Activated T-cell treated with anti-CD3 and anti-CD28 coated beads for 24 hours (primary cell): ENCODE data around the gene CCDC7.
"Not testable (repeated sequence)": the region's sequence is repeated elsewhere in the genome, so short reads cannot be mapped to it uniquely, and the experiment has no call there.

Experiments used
- DNase-seq: peaks from one replicate; pipeline ENCODE4 v3.0.0-alpha.2; 2020; ENCODE audit warnings: low read depth

The CCDC7 gene

DNA sequence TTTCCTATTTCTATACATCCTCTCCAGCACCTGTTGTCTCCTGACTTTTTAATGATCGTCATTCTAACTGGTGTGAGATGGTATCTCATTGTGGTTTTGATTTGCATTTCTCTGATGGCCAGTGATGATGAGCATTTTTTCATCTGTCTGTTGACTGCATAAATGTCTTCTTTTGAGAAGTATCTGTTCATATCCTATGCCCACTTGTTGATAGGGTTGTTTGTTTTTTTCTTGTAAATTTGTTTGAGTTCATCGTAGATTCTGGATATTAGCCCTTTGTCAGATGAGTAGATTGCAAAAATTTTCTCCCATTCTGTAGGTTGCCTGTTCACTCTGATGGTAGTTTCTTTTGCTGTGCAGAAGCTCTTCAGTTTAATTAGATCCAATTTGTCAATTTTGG lies 253.7 kb downstream of the CCDC7 start:
- DNase-seq: not testable (repeated sequence)

GRCh38 chr10:32713560-32713959 lies 267.6 kb downstream of the CCDC7 start:
- DNase-seq: no peak

DNA sequence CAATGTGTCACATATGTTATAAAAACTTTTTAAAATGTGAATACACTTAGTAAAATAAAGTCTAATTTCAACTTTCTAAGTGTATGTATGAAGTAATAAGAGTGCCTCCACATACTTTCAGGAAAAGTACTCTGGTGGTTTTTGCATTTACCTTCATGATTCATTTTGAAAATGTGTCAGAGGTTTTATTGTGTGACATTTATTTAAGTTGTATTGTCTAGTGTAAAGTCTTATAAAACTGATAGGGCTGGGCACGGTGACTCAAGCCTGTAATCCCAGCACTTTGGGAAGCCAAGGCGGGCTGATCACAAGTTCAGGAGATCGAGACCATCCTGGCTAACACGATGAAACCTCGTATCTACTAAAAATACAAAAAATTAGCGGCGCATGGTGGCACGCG lies 285.6 kb downstream of the CCDC7 start:
- DNase-seq: no peak

GRCh38 chr10:32738958-32739357 lies 293.0 kb downstream of the CCDC7 start:
- no peak for DNase-seq

GRCh38 chr10:32744321-32744720 lies 298.4 kb downstream of the CCDC7 start:
- DNase-seq: no peak

- no peak for DNase-seq
Observed at GRCh38 chr10:32746869-32747268, 300.9 kb downstream of the CCDC7 start.

- no peak for DNase-seq
Observed at GRCh38 chr10:32751582-32751981, 305.6 kb downstream of the CCDC7 start.

DNA sequence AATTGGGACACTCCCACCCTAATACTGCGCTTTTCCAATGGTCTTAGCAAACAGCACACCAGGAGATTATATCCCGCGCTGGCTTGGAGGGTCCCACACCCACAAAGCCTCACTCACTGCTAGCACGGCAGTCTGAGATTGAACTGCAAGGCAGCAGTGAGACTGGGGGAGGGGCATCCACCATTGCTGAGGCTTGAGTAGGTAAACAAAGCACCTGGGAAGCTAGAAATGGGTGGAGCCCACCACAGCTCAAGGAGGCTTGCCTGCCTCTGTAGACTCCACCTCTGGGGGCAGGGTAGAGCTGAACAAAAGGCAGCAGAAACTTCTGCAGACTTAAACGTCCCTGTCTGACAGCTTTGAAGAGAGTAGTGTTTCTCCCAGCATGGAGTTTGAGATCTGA lies 309.0 kb downstream of the CCDC7 start:
- DNase-seq: not testable (repeated sequence)

DNA sequence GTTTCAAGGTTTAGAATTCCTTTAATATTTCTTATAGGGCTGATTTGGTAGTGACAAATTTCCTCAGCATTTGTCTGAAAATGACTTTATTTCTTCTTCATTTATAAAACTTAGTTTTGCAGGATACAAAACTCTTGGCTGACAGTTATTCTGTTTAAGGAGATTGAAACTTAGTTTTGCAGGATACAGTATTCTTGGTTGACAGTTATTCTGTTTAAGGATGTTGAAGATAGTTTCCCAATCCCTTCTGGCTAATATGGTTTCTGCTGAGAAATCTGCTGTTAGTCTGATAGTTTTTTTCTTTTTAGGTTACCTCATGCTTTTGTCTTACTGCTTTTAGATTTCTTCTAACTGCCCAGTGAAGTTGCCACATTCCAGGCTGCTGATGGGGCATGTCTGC lies 325.3 kb downstream of the CCDC7 start:
- DNase-seq: no peak

GRCh38 chr10:32773105-32773504 lies 327.2 kb downstream of the CCDC7 start:
- DNase-seq: no peak

GRCh38 chr10:32786968-32787367 lies 341.0 kb downstream of the CCDC7 start:
- DNase-seq: no peak

DNA sequence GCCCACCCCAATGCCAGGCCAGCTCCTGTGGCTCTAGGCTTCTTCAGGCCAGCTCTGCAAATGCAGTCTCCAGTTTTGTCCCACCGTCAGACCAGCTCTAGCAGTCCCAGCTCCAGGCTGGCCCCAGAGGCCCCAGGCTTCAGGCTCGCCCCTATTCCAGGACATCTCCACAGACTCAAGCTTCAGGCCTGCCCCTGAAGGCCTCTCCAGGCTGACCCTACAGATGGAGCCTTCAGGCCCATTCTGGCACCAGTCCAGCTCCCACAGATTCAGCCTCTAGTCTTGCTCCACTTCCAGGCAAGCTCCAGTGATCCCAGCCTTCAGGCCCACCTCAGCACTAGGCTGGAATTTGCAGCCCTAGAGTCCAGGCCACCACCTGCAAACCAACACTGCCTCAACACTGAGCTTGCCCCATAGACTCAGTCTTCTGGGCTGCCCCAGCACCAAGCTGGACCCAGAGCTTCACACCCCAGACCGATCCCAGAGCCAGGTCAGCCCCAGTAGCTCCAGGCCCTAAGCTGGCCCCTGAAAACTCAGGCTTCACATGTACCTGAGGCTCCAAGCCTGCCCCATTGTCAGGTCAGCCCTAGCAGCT lies 341.8 kb downstream of the CCDC7 start:
- DNase-seq: no peak

DNA sequence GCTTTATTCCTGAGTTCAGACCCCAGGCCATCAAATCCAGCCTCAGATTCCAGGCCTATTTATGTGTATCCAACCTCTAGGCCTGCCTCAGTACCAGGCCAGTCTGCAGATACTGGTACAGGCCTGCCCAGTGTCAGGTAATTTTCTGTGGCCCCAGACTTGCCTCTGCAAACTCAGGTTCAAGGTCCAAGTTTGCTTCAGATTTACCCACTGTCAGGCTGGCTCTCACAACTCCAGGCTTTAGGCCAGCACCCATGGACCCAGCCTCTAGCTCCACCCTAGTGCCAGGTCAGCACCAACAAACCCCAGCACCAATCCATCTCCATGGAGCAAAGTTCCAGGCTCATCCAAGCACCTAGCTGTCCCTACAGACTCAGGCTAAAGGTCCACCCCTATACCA lies 342.4 kb downstream of the CCDC7 start:
- no peak for DNase-seq

DNA sequence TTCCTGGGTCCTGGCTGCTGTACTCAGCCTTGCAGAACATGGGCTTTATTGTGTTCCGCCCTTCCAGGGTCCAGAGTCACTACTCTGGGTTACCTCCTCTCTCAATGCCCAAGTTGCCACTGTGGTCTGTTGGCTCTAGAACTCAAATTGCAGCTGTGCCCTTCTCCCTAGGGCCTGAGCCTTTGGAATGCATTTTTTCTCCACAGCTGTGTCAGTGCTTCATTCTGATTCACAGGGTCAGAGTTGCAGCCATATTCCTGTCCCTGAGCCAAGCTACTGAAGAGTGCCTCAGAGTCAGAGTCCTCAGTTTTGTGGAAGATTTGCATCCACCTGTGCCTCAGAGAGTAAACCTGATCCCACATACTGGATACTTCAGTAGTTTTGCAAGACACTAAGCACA lies 344.5 kb downstream of the CCDC7 start:
- no peak for DNase-seq

DNA sequence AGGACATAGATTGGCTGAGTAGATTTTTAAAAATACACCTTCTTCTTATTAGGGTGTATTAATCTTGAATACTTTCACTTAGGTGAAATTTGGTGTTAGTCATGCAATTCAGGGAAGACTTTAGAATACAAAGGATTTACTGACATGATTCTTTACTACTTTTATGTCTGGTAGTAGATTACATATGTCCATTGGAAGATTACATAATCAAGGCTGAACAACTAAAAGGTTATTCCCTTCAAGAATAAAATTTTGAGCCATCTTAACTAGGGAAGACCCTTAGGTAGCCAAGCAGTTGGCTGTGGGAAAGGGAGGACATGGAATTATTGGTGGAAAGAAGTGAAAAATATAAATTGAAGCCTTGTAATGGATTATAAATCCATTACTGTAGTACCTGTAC lies 347.1 kb downstream of the CCDC7 start:
- DNase-seq: no peak

DNA sequence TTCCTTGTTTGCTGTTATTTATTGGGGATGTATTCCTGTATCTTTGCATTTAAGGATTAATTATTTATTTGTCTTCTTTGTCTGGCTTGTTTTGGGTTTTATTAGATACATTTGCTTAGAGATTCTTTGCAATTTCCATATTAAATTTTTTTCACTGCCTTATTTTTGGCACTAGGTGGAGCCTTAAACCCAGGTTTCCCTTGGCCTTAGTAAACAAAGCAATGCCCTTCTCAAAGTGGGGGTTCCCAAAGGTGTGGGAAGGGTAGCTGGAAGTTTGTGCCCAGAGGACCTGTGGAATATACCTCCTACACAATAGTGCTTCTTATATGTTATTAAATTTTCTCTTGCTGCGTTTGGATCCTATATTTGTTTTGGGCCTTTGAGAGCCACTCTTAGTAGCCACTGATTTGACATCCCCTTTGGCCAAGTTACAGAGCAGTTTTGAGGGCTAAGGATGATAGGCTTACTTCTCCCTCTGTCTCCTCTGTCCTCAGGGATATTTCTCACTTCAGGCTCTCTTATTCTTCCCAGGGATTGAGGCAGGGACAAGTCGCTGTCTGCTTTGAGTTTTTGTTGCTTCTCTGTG lies 349.8 kb downstream of the CCDC7 start:
- no peak for DNase-seq

DNA sequence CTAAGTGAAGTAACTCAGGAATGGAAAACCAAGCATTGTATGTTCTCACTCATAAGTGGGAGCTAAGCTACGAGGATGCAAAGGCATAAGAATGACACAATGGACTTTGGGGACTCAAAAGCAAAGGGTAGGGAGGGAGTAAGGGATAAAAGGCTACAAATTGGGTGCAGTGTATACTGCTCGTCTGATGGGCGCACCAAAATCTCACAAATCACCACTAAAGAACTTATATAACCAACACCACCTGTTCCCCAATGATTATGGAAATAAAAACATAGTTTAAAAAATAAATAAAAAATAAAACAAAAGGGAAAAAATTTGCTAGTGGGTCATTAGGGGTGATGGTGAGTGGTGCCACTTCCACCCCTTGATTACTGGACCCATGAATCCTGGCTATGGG lies 351.5 kb downstream of the CCDC7 start:
- DNase-seq: not testable (repeated sequence)

- DNase-seq: no peak
Observed at GRCh38 chr10:32846974-32847373, 401.0 kb downstream of the CCDC7 start.

- DNase-seq: no peak
Observed at GRCh38 chr10:32851301-32851700, 405.4 kb downstream of the CCDC7 start.

- DNase-seq: no peak
Observed at GRCh38 chr10:32854435-32854834, 408.5 kb downstream of the CCDC7 start.

GRCh38 chr10:32865170-32865569 lies 419.2 kb downstream of the CCDC7 start:
- DNase-seq: no peak

GRCh38 chr10:32877915-32878314 lies 432.0 kb downstream of the CCDC7 start:
- DNase-seq: no peak

DNA sequence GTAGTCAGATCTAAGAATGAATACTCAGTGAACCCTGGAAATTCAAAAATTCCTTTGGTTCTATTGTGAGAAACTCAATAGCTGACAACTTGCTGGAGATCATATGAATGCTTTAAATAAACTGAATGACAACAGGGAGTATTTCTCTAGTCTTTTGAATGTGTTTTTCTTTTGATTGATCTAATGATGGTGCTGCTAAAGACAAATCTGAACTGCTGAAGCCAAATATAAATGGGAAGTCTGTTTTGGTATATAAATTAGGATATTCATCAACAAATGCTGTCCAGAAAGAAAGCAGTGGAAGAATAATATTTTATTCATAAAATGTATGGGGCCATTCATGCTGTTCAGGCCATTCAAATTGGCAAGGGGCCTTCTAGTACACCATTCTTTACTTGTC lies 432.7 kb downstream of the CCDC7 start:
- DNase-seq: no peak

DNA sequence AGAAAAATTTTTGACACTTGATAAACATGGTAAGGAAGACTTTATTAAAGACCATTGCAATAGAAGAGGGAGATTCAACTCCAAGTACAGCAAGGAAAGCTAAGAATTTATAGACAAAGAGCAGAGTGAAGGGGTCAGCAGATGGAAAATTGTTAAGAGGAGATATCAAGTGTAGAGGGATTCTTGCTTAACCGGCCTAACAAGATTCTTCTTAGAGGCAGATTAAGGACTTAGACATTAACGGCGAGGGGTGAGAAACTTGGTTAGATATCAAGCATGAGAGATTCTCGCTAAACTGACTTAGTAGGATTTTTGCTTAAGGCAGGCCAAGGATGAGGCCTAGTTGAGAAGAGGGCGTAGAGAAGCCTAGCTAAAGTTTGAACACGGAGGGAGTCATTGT lies 436.1 kb downstream of the CCDC7 start:
- DNase-seq: no peak
